CD4-positive, alpha-beta T cell treated with Interleukin-17A for 4 hours (primary cell): Measurements from ENCODE around the gene GRAP.
"Not testable (repeated sequence)": the region's sequence is repeated elsewhere in the genome, so short reads cannot be mapped to it uniquely, and the experiment has no call there.

ENCODE experiments used
- DNase-seq: peaks from one replicate; pipeline ENCODE4 v3.0.0-alpha.2; 2020; ENCODE audit warnings: mixed read lengths

GRAP gene

DNA sequence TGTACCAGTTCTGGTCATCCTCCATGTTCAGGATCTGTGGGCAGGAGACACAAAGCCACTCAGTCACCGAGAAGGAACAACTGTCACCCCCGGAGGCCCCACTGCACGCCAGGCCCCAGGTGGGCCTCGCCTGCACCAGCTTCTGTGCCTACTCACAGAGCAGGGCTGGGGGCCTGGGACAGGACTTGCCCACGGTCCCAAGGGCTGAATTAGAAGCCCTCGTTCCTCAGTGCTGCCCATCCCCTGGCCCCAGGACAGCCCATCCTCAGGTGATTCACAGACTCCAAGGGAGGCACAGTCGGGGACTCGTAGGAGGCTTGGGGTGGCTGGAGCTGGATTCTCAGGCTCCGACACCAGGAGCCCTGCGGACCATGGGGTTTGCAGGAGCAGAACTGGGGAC is 4.9 kb downstream of the GRAP start:
- DNase-seq: not testable (repeated sequence)

DNA sequence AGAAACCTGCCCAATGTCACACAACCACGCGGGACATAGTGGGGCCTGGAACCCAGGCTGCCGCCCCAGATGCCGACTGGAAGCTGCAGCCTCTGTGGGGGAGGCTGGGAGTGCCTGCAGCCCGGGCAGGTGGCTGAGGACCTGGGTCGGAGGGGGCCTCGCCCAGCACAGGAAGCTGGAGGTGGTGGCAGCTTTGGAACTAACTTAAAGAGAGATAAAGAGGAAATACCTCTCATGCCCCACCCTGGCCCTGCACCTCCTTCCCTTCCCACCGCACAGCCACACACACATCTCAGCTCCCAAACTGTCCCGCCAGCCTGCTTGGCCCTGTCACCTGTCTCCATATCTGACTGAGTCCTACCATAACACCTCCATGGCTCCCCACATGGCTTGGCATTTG is 6.4 kb downstream of the GRAP start:
- DNase-seq: not testable (repeated sequence)

DNA sequence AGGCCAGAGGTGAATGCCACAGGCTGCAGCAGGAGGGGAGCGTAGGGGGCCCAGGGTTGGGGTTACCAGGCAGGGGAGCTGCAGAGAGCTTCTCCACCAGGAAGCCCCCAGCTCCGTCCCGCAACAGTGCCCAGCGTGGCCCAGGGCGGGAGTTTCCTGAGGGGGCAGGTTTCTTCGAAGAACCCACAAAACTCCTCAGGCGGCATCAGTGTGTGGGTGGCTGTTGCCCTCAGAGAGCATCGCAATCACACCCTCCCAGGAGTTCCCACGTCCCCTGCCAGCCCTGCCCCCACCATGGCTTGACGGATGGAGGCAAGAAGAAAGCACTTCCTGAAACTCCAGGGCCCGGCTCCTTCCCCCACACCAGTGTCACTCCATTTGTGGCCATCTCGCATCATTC is 8.0 kb downstream of the GRAP start:
- DNase-seq: not testable (repeated sequence)

DNA sequence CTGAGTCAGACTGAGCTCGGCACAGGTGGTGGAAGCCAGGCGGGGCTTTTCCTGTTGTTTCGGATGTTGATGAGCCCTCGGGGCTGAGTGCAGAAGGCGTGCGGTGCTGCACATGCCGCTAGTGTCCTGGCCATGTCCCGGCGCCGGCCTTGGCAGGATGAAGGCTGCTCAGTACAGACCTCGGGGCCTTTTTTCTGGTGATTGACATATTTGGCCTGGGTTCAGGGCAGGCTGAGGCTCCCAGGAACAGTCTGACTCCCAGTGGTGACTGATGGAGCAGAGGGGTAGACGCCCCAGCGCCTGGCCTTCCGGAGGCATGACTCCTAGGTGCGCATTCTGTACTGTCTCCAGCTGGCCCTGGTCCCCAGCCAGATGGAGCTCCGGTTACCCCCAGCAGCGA is 8.8 kb downstream of the GRAP start:
- not testable (repeated sequence) for DNase-seq

DNA sequence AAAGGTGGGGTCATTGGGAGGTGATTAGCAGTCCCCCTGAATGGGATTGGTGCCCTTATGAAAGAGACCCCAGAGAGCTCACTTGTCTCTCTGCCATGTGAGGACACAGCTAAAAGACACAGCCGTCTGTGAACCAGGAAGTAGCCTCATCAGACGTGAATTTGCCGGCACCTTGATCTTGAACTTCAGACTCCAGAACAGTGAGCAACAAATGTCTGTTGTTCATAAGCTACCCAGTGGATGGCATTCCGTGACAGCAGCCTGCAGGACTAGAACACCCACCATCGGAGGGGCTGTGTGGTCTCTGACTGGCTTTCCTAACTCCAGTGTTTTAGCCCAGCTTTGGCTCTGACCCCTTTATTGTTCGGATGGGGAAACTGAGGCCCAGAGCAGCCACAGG is 9.2 kb downstream of the GRAP start:
- DNase-seq: not testable (repeated sequence)

DNA sequence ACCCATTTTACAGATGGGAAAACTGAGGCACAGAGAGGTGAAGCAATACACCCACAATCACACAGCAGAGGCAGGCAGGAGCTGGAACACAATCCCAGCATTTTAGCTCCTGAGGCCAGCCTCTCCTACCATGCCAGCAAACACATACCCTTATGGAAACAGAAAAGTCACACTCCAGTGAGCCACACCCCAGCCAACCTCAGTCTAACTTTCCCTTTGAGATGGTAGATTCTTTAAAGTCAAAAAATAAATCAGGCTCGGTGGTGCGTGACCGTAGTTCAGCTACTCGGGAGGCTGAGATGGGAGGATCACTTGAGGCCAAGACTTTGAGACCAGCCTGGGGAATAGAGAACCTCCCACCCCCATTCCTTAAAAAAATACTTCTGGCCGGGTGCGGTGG is 10.6 kb downstream of the GRAP start:
- not testable (repeated sequence) for DNase-seq

DNA sequence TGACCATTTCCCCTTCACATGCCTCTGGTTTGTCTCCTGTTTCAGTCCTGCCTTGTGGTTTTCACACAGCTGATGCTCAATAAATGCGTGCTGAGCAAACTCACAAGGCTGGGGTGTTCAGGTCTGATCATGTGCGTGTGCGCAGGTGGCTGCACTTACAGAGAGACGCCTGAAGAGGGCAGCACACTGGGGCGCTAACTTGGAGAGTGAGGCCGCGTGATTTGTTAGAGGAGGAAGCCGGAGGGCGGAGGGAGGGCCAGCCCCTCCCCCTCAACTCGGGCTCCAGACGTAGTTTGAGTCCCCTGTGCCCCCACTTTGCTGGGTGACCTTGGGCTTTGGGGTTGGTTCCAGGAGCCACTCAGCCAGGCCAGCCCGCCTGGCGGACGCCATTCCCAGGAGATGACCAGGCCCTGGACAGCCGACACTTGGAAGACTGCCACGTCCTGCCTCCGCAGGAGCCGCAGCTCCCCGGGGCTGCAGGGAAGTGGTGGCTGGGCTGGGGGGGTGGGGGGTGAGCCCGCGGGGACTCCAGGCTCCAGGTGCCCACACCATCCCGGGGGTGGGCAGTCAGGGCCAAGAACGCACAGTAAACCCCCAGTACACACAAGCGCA is 14.3 kb downstream of the GRAP start:
- not testable (repeated sequence) for DNase-seq

DNA sequence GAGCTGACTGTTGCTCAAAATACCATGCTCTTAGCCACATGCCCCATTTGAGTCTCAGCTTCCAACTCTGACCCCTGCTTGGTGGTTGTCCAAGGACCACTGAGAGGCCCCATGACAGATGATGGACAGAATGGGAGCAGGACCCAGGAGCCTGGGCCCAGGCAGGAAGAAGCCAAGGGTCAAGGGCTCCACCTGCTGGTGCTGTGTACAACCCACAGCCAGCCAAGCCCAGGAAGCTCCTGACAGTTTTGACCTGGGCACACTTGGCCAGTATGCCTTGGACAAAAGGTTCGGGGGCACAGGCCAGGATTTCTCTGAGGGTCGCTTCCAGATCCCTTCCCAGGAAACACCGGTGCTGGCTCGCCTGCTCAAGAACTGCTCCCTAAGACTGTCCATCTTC is 15.0 kb downstream of the GRAP start:
- DNase-seq: not testable (repeated sequence)

DNA sequence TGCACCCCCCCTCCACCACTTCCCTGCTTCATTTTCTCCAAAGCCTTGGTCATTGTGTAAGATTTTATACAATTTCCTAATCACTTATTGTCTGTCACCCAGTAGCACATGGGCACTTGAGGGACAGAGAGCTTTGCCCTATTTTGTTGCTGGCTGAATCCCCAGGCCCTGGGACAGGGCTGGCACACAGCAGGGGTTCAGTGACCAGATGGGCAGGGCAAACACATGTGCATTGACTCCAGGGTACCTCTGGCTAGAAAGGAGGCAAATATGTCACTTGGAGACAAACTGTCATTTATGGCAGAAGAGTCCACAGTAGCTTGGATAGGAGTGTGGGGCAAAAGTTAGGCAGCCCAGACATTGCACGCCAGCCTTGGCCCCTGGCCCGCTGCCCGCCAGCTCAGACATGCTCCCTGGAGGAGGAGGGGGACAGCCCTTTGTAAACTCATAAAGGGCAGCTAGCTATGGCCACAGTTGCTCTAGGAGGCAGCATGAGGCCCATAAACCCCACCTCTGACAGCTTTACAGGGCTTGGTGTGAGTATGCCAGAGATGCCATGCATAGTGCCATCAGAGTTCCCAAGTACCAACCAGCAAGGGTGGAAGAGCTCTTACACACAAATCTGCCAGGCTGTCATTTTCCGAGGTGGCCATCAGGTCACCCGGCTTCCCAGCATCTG is 15.8 kb downstream of the GRAP start:
- DNase-seq: not testable (repeated sequence)

DNA sequence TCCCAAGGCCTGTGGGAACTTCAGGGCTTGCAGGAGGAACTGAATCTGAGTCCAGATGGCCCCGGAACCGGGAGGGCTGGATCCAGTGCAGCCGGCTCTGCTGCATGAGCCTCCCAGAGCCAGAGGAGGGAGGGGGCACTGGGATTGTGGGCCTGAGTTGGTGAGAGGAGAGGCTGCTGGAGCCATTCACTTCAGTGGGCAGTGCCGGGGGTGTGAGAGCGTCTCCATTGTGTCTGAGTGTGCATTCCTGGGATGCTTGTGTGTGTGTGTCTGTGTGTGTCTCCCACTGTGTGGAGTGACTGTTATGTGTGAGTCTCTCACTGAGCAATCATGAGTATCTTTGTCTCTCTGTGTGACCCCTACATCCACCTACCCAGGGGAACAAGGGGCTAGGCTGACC is 17.0 kb downstream of the GRAP start:
- DNase-seq: not testable (repeated sequence)

DNA sequence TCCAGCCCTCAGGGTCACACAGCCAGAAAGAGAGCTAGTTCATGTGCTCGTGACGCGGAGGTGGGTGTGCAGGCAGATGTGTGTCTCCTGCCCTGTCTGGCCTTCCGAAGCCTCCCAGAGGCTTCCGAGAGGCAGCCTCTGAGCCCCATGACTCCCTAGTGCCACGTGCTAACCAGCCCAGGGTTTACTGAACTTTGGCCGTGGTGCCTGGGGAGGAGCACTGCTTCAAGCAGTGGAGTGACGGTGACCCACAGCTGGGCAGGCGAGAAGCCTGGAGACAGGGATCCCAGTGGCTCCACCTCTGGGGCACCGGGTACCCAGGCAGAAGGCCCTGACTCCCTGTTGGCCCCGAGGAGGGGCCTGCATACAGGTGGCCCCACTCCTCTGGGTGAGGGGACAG is 18.1 kb downstream of the GRAP start:
- not testable (repeated sequence) for DNase-seq

DNA sequence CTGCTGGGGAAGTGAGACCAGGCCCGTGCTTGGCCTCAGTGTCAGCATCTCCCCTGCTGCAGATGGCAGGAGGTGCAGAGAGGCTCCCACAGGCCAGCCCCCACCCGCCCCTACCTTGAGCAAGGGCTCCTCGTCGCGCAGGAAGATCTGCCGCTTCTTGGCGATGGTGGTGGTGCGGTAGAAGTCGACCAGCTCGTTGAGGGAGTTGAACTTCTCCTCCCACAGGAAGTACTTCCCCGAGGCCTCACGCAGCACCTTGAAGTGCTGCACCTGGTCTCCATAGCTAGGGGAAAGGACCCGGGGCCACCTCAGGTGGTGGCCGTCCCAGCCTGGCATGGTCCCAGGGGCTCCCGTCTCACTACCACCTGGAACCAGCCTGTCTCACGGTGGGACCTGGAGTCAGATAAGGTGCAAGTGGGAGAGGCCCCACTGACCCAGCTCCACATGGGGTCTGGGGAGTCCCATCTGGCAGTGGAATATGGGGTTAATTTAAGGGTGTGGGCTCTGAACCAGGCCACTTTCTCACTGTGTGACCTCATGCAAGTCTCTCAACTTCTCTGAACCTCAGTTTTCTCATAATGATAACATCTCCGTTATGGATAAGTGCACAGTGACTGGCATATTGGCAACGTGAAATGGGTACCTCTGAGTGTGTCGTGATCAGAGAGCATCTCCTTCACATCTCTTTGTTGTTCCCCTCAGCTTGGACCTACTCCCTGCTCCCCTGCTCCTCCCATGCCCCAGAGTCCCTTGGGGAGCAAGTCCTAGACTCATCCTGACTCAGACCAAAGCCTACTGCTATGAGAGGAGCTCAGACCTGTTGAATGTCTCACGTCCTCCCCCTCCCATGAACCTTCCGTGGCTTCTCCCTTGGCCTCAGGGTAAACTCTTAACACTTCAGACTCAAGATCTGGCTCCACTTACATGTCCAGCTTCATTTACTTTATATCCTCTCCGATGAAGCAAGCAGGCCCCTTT is 22.4 kb downstream of the GRAP start:
- peak; percentile 41 for DNase-seq

DNA sequence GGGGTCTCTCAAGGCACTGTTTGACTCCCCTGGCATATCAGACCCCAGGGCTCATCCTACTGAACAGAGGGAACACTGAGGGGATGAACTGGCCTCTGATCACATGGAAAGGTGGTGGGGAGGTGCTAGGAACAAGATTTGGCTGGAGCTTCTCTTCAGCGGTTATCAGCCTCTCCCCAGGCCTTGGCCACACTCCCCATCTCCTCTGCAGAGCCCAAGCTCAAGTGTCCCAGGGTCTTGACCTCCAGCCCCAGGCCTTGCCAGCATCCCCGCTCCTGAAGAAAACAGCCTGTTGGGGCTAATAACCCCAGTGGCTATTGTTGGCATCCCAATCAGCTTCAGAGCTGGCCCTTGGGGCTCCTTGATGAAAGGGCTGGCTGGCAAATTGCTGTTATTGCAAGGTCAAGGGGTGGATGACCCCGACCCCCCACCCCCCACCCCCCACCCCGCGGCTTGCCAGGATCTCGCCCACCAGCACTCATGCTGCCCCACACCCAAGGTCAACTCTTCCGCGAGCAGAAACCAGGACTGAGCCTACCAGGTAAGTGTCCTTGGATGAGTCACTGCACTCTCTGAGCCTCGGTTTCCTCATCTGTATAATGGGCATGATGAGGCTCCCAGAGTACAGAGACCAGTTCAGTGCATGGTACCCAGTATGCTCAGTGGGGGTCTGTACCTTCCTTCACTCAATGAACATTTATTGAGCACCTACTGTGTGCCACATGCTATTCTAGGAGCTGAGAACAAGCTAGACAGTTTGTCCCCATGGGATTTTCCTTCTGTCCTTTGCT is 23.4 kb downstream of the GRAP start:
- no peak for DNase-seq

DNA sequence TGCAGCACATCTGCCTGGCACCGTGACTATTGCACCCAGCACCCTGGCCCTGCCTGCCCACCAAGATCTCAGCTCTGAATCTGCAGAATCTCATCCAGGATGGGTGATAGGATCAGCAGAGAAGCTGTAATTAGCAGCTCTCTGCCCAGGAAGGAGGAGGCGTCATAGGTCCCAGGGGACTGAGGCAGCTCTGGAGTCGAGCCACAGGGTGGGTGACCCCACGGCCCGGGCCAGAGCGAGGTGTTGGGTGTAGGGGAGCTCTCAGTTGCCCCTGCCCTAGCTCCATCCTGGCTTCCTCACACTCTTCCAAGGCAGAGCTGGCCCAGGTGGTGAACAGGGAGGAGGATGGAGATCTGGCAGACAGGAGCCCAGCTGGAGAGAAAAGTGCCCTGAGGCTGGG is 24.0 kb downstream of the GRAP start:
- DNase-seq: no peak

DNA sequence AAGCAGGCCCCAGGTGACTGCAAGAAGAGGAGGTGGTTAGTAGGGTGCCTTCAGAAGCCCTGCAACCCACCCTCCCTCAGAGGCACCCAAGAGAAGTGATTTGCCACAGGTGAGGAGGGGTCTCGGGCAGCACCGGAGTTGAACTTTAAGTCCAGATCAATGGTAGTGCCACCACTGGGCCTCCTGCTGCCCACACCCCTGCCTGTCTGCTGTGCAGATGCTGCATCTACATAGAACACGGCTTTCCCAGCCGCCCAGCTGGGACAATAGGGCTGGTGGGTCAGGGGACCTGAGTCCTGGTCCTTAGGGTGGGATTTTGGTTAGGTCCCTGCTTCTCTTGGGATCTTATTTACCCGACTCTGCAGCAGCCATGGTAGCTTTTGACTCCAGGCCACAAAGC is 24.6 kb downstream of the GRAP start:
- DNase-seq: no peak

DNA sequence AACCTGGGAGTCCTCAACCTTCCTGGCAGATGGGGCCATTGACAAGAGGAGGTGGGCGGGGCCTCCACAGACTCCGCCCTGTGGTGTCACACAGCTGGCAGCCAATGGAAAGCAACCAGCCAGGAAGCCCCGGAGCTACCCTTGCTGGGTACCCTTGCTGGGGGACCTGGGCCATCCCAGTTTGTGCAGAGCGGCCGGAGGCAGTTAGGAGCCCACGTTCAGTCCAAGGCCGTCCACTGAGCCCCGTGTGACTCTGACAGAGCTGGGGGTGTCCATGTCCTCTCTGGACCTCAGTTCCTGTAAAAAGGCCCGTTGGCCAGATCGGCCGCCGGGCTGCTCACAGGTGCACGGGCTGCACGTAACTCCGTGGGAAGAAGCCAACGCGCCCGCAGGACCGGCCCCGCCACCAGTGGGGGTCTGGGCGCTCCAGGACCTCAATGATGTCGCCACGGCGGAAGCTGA is 25.1 kb downstream of the GRAP start:
- peak; percentile 67 for DNase-seq

DNA sequence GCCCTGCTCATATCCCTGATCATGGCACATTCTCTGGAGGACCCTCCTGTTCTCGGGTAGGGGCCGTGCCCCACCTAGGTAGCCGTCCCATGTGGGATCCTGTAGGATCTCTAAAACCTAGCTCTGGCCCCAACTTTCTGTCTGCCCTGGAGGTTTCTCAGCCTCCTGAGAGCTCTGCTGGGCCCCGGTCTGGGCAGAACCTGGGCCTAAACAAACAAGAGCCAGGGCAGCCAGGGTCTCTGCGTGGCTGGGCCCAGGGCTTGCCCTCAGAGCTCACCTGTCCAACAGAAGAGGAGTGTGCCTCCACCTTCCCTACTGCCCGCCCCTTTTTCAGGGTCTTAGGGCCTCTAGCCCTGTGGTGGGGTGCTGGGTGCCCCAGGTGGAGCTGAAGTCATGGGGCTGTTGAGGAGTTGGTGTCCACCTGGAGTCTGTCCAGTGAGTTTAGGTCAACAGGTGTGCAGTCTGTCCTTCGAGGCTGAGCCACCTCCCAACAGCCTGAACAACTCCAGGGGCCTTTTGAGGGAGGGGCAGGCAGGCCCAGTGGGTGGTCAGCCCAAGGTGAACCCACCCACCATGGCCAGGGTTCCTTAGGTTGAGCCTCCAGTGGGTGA is 25.6 kb downstream of the GRAP start:
- not testable (repeated sequence) for DNase-seq

DNA sequence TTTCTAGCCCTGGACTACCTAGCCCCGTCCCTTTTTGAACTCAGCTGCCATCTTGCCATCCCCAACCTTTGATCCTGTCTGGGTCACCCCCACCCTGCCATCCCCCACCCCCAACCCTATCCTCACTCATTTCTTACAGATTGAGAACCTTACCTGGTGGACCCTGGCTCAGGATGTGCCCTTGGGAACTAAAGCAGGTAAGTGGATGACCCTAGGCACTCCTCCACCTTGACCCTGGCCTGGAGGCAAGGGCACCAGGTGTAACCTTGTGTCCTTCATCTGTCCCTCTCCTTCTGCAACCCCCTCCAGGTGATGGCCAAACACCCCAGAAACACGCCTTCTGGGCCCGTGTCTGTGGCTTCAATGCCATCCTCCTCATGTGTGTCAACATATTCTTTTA is 26.7 kb downstream of the GRAP start:
- no peak for DNase-seq

DNA sequence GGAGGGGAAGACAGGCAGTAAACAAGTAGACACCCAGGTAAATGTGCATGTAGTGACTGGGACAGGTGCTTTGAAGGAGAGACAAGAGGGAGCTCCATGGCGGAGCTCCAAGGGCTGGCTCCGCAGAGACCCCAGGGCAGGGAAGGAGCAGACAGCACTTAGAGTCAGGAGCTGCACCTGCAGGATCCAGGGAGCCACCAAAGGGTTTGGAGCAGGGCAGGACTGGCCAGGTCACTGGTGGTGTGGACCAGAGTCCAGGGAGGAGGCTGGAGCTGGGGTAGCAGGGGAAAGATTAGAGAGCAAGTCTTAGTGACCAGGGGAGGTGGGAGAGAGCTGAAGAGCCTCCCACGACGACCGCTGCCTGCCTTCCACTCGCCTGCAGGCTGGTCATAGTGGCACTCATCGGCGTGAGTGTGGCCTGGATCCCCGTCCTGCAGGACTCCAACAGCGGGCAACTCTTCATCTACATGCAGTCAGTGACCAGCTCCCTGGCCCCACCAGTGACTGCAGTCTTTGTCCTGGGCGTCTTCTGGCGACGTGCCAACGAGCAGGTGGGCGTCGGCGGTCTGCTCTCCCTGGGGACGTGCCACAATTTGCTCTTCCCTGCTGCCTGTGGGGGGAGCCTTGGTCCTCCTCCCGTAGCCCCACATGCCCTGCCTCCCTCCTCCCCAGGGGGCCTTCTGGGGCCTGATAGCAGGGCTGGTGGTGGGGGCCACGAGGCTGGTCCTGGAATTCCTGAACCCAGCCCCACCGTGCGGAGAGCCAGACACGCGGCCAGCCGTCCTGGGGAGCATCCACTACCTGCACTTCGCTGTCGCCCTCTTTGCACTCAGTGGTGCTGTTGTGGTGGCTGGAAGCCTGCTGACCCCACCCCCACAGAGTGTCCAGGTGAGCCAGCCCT is 27.5 kb downstream of the GRAP start:
- DNase-seq: peak; percentile 22

DNA sequence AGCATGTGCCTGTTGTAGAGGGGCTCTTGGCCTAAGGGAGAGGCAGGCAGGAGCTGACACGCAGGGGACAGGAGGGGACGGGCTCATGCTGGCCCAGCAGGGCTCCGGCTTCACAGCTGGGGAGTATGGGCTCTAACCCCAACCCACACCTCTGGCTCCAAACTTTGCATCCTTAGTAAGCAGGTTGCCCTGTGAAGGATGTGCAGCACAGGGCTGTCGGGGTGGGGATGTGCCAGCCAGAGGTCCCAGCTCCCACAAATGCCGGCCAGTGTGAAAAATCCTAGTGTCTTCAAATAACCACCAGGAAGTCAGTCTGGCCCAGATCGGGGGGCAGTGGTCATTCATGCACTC is 28.2 kb downstream of the GRAP start:
- DNase-seq: no peak
